Testis (tissue), 3 donors: ENCODE results near the gene ANKRD16. TPM values are rescaled to one million over a fixed set of nuclear protein-coding genes. Genes with fewer than 3 reads are reported as not detected.

ENCODE experiments used
- DNase-seq: peaks from one replicate; pipeline ENCODE4 v3.0.0-alpha.2; 2019
- H3K27ac ChIP-seq, 2 donors: fragments of 200-600 bp; sonication (generic); one replicate each; pipeline ENCODE4 v1.5.1; 2019
- H3K27me3 ChIP-seq: fragments of 200-600 bp; sonication (generic); one replicate; pipeline ENCODE4 v1.5.1; 2019
- H3K36me3 ChIP-seq: fragments of 200-600 bp; sonication (generic); one replicate; pipeline ENCODE4 v1.5.1; 2017; ENCODE audit warnings: low read depth; ENCODE audit errors: missing control alignments
- H3K4me1 ChIP-seq: fragments of 200-600 bp; sonication (generic); one replicate; pipeline ENCODE4 v1.5.1; 2019
- H3K4me3 ChIP-seq, 2 donors: fragments of 200-600 bp; sonication (generic); one replicate each; pipeline ENCODE4 v1.5.1; 2017 to 2019
- H3K9me3 ChIP-seq: fragments of 200-600 bp; sonication (generic); one replicate; pipeline ENCODE4 v1.5.1; 2017
- POLR2A ChIP-seq: fragments of 450-650 bp; IDR thresholded peaks from one replicate; pipeline ENCODE4 v1.6.1; 2017; ENCODE audit warnings: antibody characterized with exemption, mild to moderate bottlenecking, moderate library complexity
- WGBS, 2 donors: methylation state at CpG; one replicate each; pipeline ENCODE4 v1.1.5; 2018; 5-methylcytosine and 5-hydroxymethylcytosine counted together
- intact Hi-C: fragments of 100-400 bp; cut with DNase I; formaldehyde crosslinking; loops from one replicate; pipeline ENCODE4 v1.15.1; 2023; ENCODE audit warnings: low total_unique reads
- polyA plus RNA-seq: library from polyadenylated mRNA; stranded (reverse); fragments of 350-450 nt; fragmentation: Illumina TruSeq; extraction: RNeasy Lipid Tissue Mini Kit (QIAGEN cat#74804); gene quantifications from one replicate; pipeline ENCODE4 v1.2.3, GENCODE V29; 2014; ENCODE audit warnings: low read depth, low replicate concordance; ENCODE audit not compliant: insufficient read depth
- total RNA-seq, 2 donors: library from RNA; depleted of rRNA; stranded (reverse); fragments of >200 nt; gene quantifications; one replicate each; pipeline ENCODE4 v1.2.3, GENCODE V29; 2016
- TF ChIP-seq, protein P1 (sequence below), 3 experiments: fragments of 450-650 bp in 2 of 3; fragments of 200-600 bp in 1 of 3; sonication (generic) in 1 of 3; IDR thresholded peaks; one replicate each; pipeline ENCODE4 v1.5.1; 2016 to 2019; ENCODE audit warnings: antibody characterized with exemption in 3 of 3, mild to moderate bottlenecking in 2 of 3, moderate library complexity in 1 of 3

Gene ANKRD16
- total and polyA plus RNA-seq, 3 donors from 2014 or later, result 14.2 to 32.1 (median 30.3) TPM

DNA sequence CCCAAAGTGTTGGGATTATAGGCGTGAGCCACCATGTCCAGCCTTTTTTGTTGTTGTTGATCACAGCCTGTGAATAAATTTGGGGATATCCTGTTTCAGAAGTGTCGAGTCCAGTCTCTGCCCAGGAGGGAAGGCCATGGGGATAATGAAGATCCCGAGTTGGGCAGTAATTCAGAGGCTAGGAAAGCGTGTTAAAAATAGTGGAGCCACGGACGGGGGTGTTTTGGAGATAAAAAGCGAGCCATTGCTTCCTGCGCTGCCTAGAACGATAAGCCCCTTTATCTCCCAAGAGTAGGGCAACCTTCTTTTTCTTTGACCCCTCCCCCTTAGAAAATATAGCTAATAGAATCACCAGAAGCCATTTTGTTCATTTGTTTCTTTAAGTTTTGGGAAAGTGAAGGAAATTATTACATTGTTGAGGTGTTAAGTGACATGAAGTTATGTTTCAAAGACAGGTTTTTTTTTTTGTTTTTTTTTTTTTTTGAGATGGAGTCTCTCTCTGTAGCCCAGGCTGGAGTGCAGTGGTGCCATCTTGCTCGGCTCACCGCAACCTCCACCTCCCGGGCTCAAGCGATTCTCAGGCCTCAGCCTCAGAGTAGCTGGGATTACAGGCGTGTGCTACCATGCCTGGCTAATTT, 44.3 kb upstream of the ANKRD16 start:
- 89 to 91% methylated on average over 14 of the region's 14 CpGs for whole genome bisulfite sequencing, 2 donors
- no peaks in the 10 kb centered on the region for H3K27me3 ChIP-seq
- H3K4me3 ChIP-seq, result no peak overlapping the region
- no peaks in the 10 kb centered on the region for H3K4me1 ChIP-seq
- intact Hi-C loops, result no loop called here
- TF ChIP-seq, protein P1, sequence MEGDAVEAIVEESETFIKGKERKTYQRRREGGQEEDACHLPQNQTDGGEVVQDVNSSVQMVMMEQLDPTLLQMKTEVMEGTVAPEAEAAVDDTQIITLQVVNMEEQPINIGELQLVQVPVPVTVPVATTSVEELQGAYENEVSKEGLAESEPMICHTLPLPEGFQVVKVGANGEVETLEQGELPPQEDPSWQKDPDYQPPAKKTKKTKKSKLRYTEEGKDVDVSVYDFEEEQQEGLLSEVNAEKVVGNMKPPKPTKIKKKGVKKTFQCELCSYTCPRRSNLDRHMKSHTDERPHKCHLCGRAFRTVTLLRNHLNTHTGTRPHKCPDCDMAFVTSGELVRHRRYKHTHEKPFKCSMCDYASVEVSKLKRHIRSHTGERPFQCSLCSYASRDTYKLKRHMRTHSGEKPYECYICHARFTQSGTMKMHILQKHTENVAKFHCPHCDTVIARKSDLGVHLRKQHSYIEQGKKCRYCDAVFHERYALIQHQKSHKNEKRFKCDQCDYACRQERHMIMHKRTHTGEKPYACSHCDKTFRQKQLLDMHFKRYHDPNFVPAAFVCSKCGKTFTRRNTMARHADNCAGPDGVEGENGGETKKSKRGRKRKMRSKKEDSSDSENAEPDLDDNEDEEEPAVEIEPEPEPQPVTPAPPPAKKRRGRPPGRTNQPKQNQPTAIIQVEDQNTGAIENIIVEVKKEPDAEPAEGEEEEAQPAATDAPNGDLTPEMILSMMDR (IDR thresholded peaks at IDR 0.05), result no peak
- TF ChIP-seq POLR2A, result no peak
- no peaks in the 10 kb centered on the region for H3K36me3 ChIP-seq
- DNase-seq, result no peak
- H3K9me3 ChIP-seq, result no peaks in the 10 kb centered on the region
- no peak overlapping the region for H3K27ac ChIP-seq

DNA sequence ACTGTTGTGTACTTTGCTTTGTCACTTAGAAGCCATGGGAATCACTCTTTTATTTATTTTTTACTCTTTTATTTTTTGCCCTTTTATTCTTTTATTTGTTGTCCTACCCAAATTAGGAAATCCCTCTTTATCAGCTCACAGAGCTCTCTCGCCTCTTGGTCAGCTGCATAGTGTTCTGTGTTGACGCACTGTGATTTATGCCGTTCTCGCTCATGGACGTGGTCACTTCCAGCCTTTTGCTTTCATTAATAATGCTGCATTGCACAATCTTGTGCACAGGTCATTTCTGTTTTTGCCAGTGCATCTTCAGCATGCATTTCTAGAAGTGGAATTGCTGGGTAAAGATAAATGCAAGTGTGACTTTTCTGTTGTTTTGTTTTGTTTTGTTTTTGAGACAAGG, 42.7 kb upstream of the ANKRD16 start:
- intact Hi-C loops, result no loop called here
- Histone ChIP-seq H3K4me1 (no peaks in the 10 kb centered on the region), H3K27ac (no peak overlapping the region), H3K27me3 (no peaks in the 10 kb centered on the region), H3K4me3 (no peak overlapping the region), H3K9me3 (no peaks in the 10 kb centered on the region), H3K36me3 (no peaks in the 10 kb centered on the region)
- no peak for TF ChIP-seq POLR2A
- TF ChIP-seq, protein P1 (IDR thresholded peaks at IDR 0.05), result no peak
- no peak for DNase-seq
- WGBS, 2 donors, result 85 to 89% methylated on average over 5 of the region's 5 CpGs

DNA sequence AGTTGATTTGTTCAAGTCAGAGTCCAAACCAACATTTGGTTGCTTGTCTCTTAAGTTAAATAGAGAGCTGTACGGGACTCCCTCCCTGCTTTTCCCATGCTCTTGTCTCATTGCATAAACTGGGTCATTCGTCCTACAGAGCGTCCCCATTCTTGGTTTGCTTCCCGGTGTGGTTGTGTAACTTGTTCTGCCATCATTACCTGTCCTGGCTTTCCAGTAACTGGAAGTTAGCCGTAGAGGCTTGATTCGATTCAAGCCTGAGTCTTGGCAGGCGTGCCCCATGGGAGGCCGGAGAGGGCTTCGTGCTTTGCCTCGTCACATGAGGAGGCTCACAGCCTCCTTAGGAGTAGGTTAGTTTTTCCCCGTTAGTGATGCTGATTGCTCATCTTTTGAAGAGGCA, 40.6 kb upstream of the ANKRD16 start:
- no peak for DNase-seq
- WGBS, 2 donors, result 86 to 92% methylated on average over 11 of the region's 11 CpGs
- Histone ChIP-seq H3K4me3 (no peak overlapping the region), H3K9me3 (no peaks in the 10 kb centered on the region), H3K36me3 (no peaks in the 10 kb centered on the region), H3K27me3 (no peaks in the 10 kb centered on the region), H3K27ac (no peak overlapping the region), H3K4me1 (no peaks in the 10 kb centered on the region)
- intact Hi-C loops, result no loop called here
- TF ChIP-seq POLR2A, result no peak
- TF ChIP-seq, protein P1 (IDR thresholded peaks at IDR 0.05), result no peak

DNA sequence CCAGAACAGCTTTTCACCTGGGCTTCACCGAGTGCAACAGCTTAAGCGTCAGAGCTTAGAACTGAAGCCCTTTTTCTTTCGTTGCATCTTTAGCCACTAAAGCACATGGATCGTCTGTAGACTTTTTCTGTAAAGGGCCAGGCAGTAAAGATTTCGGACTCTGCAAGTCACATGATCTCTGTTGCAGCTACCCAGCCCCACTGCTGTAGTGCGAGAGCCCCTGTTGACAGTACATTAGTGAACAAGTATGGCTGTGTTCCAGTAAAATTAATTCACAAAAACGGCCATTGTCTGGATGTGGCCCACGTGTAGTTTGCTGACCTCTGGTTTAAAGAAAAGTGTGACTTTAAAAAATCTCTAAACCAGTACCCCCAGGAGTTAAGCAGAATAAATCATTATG, 39.7 kb upstream of the ANKRD16 start:
- DNase-seq, result no peak
- Histone ChIP-seq H3K27me3 (no peaks in the 10 kb centered on the region), H3K4me1 (no peaks in the 10 kb centered on the region), H3K4me3 (no peak overlapping the region), H3K36me3 (no peaks in the 10 kb centered on the region), H3K27ac (no peak overlapping the region), H3K9me3 (no peaks in the 10 kb centered on the region)
- intact Hi-C loops, result no loop called here
- no peak for TF ChIP-seq POLR2A
- TF ChIP-seq, protein P1 (IDR thresholded peaks at IDR 0.05), result no peak
- 75 to 82% methylated on average over 8 of the region's 8 CpGs for whole genome bisulfite sequencing, 2 donors

DNA sequence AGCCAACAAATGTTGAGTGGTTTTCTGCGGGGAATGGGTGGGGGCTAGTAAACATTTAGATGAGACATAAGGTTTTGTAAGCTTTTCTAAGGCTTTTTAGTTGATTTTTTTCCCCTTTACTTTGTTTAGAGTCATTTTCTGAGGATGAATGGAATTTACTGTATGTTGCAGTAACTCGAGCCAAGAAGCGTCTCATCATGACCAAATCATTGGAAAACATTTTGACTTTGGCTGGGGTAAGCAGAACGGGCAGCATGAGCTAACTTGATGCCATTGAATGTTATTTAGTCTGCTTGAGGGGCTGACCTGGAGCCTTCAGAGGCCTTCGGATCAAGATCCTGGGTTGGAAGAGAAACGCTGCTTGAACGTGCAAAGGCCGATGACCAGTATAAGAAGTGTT, 37.6 kb upstream of the ANKRD16 start:
- no peak overlapping the region for H3K27ac ChIP-seq
- intact Hi-C loops, result no loop called here
- no peak for DNase-seq
- H3K27me3 ChIP-seq, result no peaks in the 10 kb centered on the region
- H3K36me3 ChIP-seq, result no peaks in the 10 kb centered on the region
- WGBS, 2 donors, result 95 to 96% methylated on average over 8 of the region's 8 CpGs
- no peak overlapping the region for H3K4me3 ChIP-seq
- TF ChIP-seq POLR2A, result no peak
- TF ChIP-seq, protein P1 (IDR thresholded peaks at IDR 0.05), result no peak
- no peaks in the 10 kb centered on the region for H3K9me3 ChIP-seq
- no peaks in the 10 kb centered on the region for H3K4me1 ChIP-seq
